CD4-positive, alpha-beta T cell treated with Interferon gamma for 1 hour (primary cell): ENCODE measurements around the gene ME3.

Source experiments
- DNase-seq: peaks from one replicate; pipeline ENCODE4 v3.0.0-alpha.2; 2020

ME3 gene

GRCh38 chr11:86692317-86692716 lies 19.9 kb upstream of the ME3 start:
- no peak for DNase-seq

DNA sequence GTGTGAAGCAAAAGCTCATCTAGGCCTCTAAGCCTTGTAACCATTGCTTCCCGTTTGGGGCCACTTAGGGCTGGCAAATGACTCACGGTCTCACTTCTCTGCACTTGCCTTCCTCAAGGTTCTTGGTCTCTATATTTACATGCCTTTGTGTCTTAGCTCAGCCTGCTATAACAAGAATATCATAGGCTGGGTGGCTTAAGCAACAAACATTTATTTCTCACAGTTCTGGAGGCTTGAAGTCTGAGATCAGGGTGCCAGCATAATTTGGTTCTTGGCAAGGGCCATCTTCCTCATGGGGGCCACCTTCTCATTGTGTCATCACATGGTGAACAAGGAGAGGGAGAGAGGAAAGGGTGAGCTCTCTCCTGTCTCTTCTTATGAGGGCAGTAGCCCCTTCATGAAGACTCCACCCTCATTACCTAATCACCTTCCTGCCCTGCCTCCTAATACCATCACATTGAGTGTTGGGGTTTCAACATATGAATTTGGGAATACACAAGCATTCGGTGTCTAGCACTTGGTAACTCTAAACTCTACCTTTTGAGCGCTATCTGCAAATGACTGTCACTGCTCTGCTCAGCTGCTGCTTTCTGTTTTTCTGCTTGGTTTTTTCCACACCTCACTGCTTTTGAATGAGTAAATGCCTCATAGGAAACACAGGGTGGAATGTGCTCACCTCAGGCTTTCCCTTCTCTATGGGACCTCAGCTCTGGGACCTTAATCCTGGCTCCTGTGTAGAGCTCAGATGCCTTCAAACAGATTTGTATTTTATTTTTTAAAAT lies 16.2 kb upstream of the ME3 start:
- DNase-seq, result no peak

DNA sequence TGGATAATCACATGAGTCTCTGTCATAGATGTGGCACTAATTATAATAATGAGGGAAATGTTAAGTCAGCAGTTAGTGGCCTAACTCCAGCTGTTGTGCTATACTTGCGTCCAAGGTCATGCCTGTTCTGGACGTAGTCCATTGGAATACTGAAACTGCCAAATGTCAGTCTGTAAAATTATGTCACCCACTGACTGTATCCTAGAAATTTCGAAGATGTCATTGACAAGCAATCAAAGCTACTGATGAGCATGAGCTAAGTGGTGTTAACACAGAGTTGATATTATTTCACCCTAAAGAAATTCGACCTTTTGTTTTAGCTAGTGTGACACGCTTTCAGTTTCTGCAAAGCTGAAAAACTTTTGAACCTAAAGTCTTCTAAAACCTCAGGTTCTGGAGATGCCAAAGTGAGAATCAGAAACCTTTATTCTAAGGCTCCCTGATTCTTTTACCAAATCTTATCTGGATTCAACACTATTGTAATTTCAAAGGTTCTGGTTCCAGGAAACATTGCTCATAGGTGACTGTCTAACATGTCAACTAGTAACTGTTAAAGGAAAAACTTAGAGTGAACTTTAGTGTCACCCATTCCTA lies 14.9 kb upstream of the ME3 start:
- DNase-seq, result no peak

- DNase-seq, result no peak
These were observed 14.1 kb upstream of the ME3 start for GRCh38 chr11:86686531-86686930.

- no peak for DNase-seq
These were observed 9.0 kb upstream of the ME3 start for GRCh38 chr11:86681483-86681756.

GRCh38 chr11:86680716-86681482 lies 8.5 kb upstream of the ME3 start:
- DNase-seq, result no peak

GRCh38 chr11:86678823-86679222 lies 6.4 kb upstream of the ME3 start:
- DNase-seq, result no peak

GRCh38 chr11:86678296-86678695 lies 5.9 kb upstream of the ME3 start:
- DNase-seq, result no peak

- DNase-seq, result no peak
These were observed 4.2 kb upstream of the ME3 start for GRCh38 chr11:86676533-86677154.

GRCh38 chr11:86676010-86676409 lies 3.6 kb upstream of the ME3 start:
- DNase-seq, result no peak

DNA sequence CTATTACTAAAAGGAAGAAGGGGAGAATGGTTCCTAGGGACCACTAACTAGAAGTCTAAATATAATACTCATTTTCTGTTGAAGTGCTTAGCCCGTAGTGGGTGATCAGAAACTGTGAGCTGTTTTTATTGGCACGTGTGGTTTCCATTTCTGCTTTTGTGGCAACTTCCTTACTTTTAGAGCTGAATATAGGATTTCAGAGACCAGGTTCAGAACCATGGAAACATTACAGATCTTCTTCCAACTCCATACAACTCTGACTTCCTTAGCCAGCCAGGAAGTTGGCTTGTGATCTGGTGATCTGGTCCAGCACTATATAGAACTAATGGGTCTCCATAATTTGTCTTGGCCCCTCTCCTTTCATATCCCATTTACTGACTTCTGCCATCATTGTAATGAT lies 2.6 kb upstream of the ME3 start:
- no peak for DNase-seq

DNA sequence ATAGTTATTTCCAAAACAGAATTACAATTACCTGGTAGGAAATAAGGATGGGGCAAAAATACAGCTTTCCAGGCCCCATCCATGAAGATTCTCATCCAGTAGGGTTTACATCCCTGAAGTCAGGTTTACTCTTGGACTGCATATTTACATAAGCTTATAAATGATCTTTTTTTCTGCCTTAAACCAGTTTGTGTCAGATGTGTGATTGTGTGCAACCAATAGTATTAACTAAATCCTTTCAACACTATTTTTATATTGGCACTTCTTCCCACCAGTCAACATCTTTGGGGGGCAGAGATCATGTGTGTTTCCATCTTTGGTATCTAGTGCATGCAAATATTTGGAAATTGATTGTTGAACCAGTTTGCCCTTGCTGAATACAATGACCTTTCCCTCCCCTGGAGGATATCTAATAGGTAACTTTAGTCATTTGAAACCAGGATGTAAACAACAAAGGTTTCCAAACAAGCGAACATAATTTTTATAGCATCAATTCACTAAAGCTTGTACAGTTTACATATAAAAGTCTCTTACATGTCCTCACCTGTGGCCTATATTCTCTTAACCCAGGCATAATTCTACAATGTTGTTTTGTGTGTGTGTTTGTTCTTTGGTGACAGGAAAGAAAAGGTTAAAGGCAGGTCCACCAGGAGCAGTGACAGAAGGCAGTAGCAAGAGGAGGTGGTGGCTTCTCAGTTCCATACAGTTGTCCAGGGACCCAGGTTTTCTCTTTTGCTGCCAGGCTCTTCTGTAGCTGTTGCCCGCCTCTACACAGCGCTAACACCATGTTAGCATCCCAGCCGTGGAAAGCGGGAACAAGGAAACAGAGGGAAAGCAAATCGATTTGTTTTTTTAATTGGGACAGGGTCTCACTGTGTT lies 1.7 kb upstream of the ME3 start:
- DNase-seq, result no peak

GRCh38 chr11:86673055-86673843 lies 833 bp upstream of the ME3 start:
- no peak for DNase-seq

DNA sequence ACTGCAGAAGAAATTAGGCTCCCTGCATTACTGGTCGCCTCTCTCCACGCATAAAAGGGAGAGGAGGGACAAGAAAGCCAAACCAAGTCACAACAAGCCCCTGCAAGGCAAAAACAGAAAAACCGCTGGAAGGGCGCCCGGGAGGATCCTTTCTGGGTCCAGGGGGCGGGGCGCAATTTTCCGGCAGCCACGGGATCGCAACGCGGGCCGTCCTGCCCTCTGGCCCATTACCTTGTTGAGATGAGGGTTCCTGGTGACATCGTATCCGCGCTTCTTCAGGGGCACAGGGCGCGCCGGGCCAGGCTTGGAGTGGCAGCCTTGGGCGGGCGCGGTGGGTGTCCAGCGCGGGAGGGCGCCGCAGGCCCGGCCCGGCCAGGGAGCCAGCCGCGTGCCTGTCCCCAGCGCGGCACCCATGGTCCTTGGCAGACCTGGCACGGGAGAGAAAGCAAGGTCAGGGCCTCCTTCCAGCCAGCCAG lies 847 bp downstream of the ME3 start:
- no peak for DNase-seq

- no peak for DNase-seq
These were observed 1.5 kb downstream of the ME3 start for GRCh38 chr11:86670911-86671310.

DNA sequence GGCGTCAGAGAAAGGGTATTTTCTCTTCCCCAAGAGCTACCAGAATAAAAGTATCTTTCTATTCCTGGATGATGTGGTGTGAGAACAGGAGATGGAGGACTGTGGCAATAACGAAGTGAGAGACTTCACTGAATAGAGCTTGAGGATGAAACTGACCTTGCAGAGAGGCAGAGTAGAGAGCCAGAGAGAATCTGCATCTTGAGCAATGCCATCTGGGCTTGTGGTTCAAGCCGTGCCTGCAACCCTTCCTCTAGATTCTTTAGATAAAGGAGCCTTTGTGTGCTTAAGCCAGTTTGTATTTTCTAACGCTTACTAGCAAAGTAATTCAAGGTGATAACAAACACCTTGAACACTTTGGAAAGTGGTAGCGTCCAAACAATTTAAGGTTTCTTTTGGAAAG lies 2.2 kb downstream of the ME3 start:
- DNase-seq, result no peak

DNA sequence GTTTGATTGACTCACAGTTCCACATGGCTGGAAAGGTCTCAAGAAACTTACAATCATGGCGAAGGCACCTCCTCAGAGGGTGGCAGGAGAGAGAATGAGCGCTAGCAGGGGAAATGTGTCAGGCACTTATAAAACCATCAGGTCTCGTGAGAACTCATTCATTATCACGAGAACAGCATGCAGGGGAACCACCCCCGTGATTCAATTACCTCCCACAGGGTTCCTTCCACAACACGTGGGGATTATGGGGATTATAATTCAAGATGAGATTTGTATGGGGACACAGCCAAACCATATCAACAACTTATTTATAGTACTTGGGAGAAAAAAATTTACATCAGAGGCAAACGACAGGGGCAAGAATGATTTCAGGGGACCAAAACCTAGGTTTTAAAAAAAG lies 3.0 kb downstream of the ME3 start:
- no peak for DNase-seq

DNA sequence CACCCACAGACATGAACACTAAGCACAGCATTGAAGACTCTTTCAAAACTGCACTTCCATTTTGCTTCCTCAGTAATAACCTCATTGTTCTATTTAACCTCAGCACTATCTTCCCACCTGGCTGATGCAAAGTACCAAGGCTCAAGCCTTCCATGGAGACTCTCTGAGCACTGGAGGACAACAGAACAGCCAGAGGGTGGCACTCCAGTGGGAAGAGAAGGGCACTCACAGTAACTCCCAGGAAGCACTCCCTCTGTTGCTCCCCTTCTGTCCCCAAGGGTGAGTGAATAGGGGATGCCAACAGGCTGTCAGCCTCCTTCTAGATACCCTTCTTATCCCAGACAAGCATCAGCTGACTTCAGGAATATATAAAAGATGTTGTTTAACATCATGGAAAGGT lies 3.5 kb downstream of the ME3 start:
- no peak for DNase-seq

- no peak for DNase-seq
These were observed 6.2 kb downstream of the ME3 start for GRCh38 chr11:86666193-86666592.

- no peak for DNase-seq
These were observed 7.5 kb downstream of the ME3 start for GRCh38 chr11:86664930-86665329.

DNA sequence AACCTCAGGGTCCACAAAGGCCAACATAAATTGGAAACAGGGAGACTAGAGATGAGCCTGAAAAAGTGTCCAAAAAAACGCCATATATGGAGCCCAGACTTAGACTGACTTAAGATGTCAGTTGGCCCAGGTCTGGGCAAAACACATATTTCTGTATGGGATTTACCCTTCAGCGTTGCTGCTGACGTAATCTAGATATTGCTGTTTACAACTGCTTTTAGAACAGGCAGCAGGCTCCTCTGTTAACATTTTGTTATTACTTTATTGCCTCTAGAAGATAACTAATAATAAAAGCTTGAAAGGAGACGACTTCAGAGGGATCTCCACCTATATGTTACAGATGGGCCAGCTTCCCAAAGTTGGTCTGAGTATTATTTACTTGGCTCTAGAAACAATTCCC lies 8.7 kb downstream of the ME3 start:
- no peak for DNase-seq

DNA sequence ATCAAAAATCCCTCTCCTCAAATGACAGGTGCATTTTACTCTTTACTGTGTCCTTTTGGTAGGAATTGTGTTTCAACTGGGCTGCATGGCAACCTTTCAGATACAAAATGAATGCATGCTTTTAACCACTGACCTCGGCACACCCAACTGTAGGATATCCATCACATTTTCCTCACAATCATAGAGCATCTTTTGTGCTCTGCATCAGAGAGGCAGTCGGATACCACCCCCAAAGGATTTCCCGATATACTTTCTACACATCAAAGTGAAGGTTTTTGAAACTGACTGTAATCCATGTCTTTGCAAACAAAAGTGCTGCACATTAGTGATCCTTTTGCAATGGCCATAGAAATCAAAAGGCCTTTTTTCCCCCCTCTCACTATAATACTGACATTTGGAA lies 9.1 kb downstream of the ME3 start:
- no peak for DNase-seq
